Mammary epithelial cell (primary cell): ENCODE data around the gene STAC2.

Experiments
- CTCF ChIP-seq, 2 donors: IDR thresholded peaks in 1 of 2; conservative IDR thresholded peaks in 1 of 2; 2 replicates each; pipeline ENCODE4 v1.5.1; 2011 to 2012; ENCODE audit warnings: inconsistent platforms in 2 of 2, low read length in 2 of 2, mild to moderate bottlenecking in 2 of 2, control low read depth in 1 of 2, low read depth in 1 of 2; ENCODE audit not compliant: insufficient read depth in 1 of 2; ENCODE audit errors: extremely low read depth in 1 of 2
- EZH2 ChIP-seq: IDR thresholded peaks from 2 replicates; pipeline ENCODE4 v1.6.1; 2012; ENCODE audit warnings: low read length, inconsistent platforms, borderline replicate concordance

- TF ChIP-seq CTCF (conservative IDR thresholded peaks at IDR 0.05 in 1 of 2, IDR thresholded peaks at IDR 0.05 in 1 of 2; ENCODE audit: extremely low read depth in 1 of 2, insufficient read depth in 1 of 2, low read depth in 1 of 2, low read length in 2 of 2) = no peak
- no peak for TF ChIP-seq EZH2
Observed at GRCh38 chr17:39210093-39210434, 15.7 kb downstream of the STAC2 start.
